22Rv1 (cell line): ENCODE data around the gene ZDHHC11.
"Not testable (repeated sequence)": the region's sequence is repeated elsewhere in the genome, so short reads cannot be mapped to it uniquely, and the experiment has no call there.

Source experiments
- ZFX ChIP-seq: fragments of 450-650 bp; IDR thresholded peaks from 2 replicates; pipeline ENCODE4 v1.6.1; 2017; ENCODE audit warnings: antibody characterized with exemption, borderline replicate concordance
- TF ChIP-seq, protein P1 (sequence below): fragments of 450-650 bp; IDR thresholded peaks from 2 replicates; pipeline ENCODE4 v1.5.1; 2017; ENCODE audit warnings: mild to moderate bottlenecking

- TF ChIP-seq, protein P1, sequence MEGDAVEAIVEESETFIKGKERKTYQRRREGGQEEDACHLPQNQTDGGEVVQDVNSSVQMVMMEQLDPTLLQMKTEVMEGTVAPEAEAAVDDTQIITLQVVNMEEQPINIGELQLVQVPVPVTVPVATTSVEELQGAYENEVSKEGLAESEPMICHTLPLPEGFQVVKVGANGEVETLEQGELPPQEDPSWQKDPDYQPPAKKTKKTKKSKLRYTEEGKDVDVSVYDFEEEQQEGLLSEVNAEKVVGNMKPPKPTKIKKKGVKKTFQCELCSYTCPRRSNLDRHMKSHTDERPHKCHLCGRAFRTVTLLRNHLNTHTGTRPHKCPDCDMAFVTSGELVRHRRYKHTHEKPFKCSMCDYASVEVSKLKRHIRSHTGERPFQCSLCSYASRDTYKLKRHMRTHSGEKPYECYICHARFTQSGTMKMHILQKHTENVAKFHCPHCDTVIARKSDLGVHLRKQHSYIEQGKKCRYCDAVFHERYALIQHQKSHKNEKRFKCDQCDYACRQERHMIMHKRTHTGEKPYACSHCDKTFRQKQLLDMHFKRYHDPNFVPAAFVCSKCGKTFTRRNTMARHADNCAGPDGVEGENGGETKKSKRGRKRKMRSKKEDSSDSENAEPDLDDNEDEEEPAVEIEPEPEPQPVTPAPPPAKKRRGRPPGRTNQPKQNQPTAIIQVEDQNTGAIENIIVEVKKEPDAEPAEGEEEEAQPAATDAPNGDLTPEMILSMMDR, result not testable (repeated sequence)
- not testable (repeated sequence) for TF ChIP-seq ZFX
These were observed 3.0 kb downstream of the ZDHHC11 start for GRCh38 chr5:847736-848135.
